ENCODE results near the gene ZC2HC1B. TPM values are rescaled to one million over a fixed set of nuclear protein-coding genes. Genes with fewer than 3 reads are reported as not detected.
"Not testable (repeated sequence)": the region's sequence is repeated elsewhere in the genome, so short reads cannot be mapped to it uniquely, and the experiment has no call there.

ZC2HC1B gene
- total and polyA plus RNA-seq, 3 experiments from 2014 or later = not detected

GRCh38 chr6:143871202-143871730 is 7.0 kb downstream of the ZC2HC1B start:
- H3K27me3 ChIP-seq (ENCODE audit: insufficient read depth, low read length, poor library complexity, severe bottlenecking); H3K27me3 Mint-ChIP-seq; CTCF ChIA-PET; H3K36me3 ChIP-seq (ENCODE audit: insufficient read depth, low read length); H3K9me3 Mint-ChIP-seq; DNase-seq; H3K4me1 ChIP-seq (ENCODE audit: insufficient read depth, low read length); H3K27ac ChIP-seq (ENCODE audit: low read depth, low read length); POLR2A ChIA-PET; H3K9me3 ChIP-seq (ENCODE audit: low read length); H3K4me3 Mint-ChIP-seq; H3K4me3 ChIP-seq (ENCODE audit: low read length): not testable (repeated sequence)
- Mint-ChIP-seq H3K4me1 (peaks cover 6 to 20% (median 16%) of the 10 kb centered on the region in 3 donors), H3K27ac (peak overlapping the region in 1 of 8 donors; percentile 85), H3K36me3 (peaks cover 1 to 16% (median 10%) of the 10 kb centered on the region in 3 donors)

GRCh38 chr6:143872201-143872600 is 7.9 kb downstream of the ZC2HC1B start:
- POLR2A ChIA-PET = no interaction called here
- Mint-ChIP-seq H3K4me3 (peak overlapping the region in 1 of 7 donors; percentile 16), H3K9me3 (peaks cover 0 to 4% (median 3%) of the 10 kb centered on the region in 5 donors), H3K4me1 (peaks cover 6 to 20% (median 16%) of the 10 kb centered on the region in 3 donors), H3K27ac (no peak overlapping the region), H3K36me3 (peaks cover 0 to 16% (median 10%) of the 10 kb centered on the region in 3 donors), H3K27me3 (no peaks in the 10 kb centered on the region)
- no peak for DNase-seq
- H3K9me3 ChIP-seq (ENCODE audit: low read length) = no peaks in the 10 kb centered on the region
- H3K27ac ChIP-seq (ENCODE audit: low read depth, low read length) = no peak overlapping the region
- H3K27me3 ChIP-seq (ENCODE audit: insufficient read depth, low read length, poor library complexity, severe bottlenecking) = no peaks in the 10 kb centered on the region
- CTCF ChIA-PET = no interaction called here
- H3K4me1 ChIP-seq (ENCODE audit: insufficient read depth, low read length) = no peaks in the 10 kb centered on the region
- H3K4me3 ChIP-seq (ENCODE audit: low read length) = no peak overlapping the region
- no peaks in the 10 kb centered on the region for H3K36me3 ChIP-seq (ENCODE audit: insufficient read depth, low read length)

GRCh38 chr6:143873600-143873999 is 9.3 kb downstream of the ZC2HC1B start:
- H3K4me1 Mint-ChIP-seq = peaks cover 6 to 20% (median 16%) of the 10 kb centered on the region in 3 donors
- H3K36me3 ChIP-seq (ENCODE audit: insufficient read depth, low read length); H3K4me3 Mint-ChIP-seq; H3K4me3 ChIP-seq (ENCODE audit: low read length); H3K27ac ChIP-seq (ENCODE audit: low read depth, low read length); H3K27me3 ChIP-seq (ENCODE audit: insufficient read depth, low read length, poor library complexity, severe bottlenecking); H3K4me1 ChIP-seq (ENCODE audit: insufficient read depth, low read length); H3K9me3 ChIP-seq (ENCODE audit: low read length); H3K9me3 Mint-ChIP-seq; DNase-seq; POLR2A ChIA-PET; H3K27me3 Mint-ChIP-seq; CTCF ChIA-PET: not testable (repeated sequence)
- peaks cover 0 to 18% (median 9%) of the 10 kb centered on the region in 3 donors for H3K36me3 Mint-ChIP-seq
- H3K27ac Mint-ChIP-seq = peak overlapping the region in 1 of 8 donors; percentile 47

GRCh38 chr6:143874503-143874902 is 10.2 kb downstream of the ZC2HC1B start:
- H3K4me1 ChIP-seq (ENCODE audit: insufficient read depth, low read length); H3K4me3 ChIP-seq (ENCODE audit: low read length); CTCF ChIA-PET; H3K27me3 Mint-ChIP-seq; H3K27ac Mint-ChIP-seq; POLR2A ChIA-PET; H3K36me3 ChIP-seq (ENCODE audit: insufficient read depth, low read length); H3K9me3 ChIP-seq (ENCODE audit: low read length); H3K9me3 Mint-ChIP-seq; H3K27ac ChIP-seq (ENCODE audit: low read depth, low read length); H3K4me3 Mint-ChIP-seq; H3K27me3 ChIP-seq (ENCODE audit: insufficient read depth, low read length, poor library complexity, severe bottlenecking); DNase-seq: not testable (repeated sequence)
- Mint-ChIP-seq H3K4me1 (peaks cover 6 to 20% (median 16%) of the 10 kb centered on the region in 3 donors), H3K36me3 (peaks cover 0 to 24% (median 8%) of the 10 kb centered on the region in 3 donors)

- Histone ChIP-seq H3K27ac (ENCODE audit: low read depth, low read length) (no peak overlapping the region), H3K9me3 (ENCODE audit: low read length) (no peaks in the 10 kb centered on the region), H3K36me3 (ENCODE audit: insufficient read depth, low read length) (no peaks in the 10 kb centered on the region), H3K4me3 (ENCODE audit: low read length) (no peak overlapping the region), H3K4me1 (ENCODE audit: insufficient read depth, low read length) (no peaks in the 10 kb centered on the region), H3K27me3 (ENCODE audit: insufficient read depth, low read length, poor library complexity, severe bottlenecking) (no peaks in the 10 kb centered on the region)
- H3K4me1 Mint-ChIP-seq = peaks cover 2 to 9% (median 6%) of the 10 kb centered on the region in 3 donors
- no peak for DNase-seq
- ChIA-PET CTCF (no interaction called here), POLR2A (no interaction called here)
- H3K9me3 Mint-ChIP-seq = peaks cover 0 to 8% (median 4%) of the 10 kb centered on the region in 5 donors
- no peak overlapping the region for H3K4me3 Mint-ChIP-seq
- no peak overlapping the region for H3K27ac Mint-ChIP-seq
- H3K27me3 Mint-ChIP-seq = no peaks in the 10 kb centered on the region
- H3K36me3 Mint-ChIP-seq = peaks cover 0 to 24% (median 8%) of the 10 kb centered on the region in 3 donors
Observed at GRCh38 chr6:143877584-143878271, 13.5 kb downstream of the ZC2HC1B start.

- no peaks in the 10 kb centered on the region for H3K4me1 ChIP-seq (ENCODE audit: insufficient read depth, low read length)
- Mint-ChIP-seq H3K4me3 (no peak overlapping the region), H3K27me3 (no peaks in the 10 kb centered on the region), H3K27ac (no peak overlapping the region), H3K9me3 (peaks cover 0 to 8% (median 4%) of the 10 kb centered on the region in 5 donors), H3K4me1 (peaks cover 0 to 3% (median 1%) of the 10 kb centered on the region in 3 donors), H3K36me3 (peaks cover 0 to 24% (median 8%) of the 10 kb centered on the region in 3 donors)
- H3K27me3 ChIP-seq (ENCODE audit: insufficient read depth, low read length, poor library complexity, severe bottlenecking) = no peaks in the 10 kb centered on the region
- H3K27ac ChIP-seq (ENCODE audit: low read depth, low read length) = no peak overlapping the region
- H3K9me3 ChIP-seq (ENCODE audit: low read length) = no peaks in the 10 kb centered on the region
- ChIA-PET POLR2A (no interaction called here), CTCF (no interaction called here)
- no peaks in the 10 kb centered on the region for H3K36me3 ChIP-seq (ENCODE audit: insufficient read depth, low read length)
- DNase-seq = no peak
- H3K4me3 ChIP-seq (ENCODE audit: low read length) = no peak overlapping the region
Observed at GRCh38 chr6:143878272-143878760, 14.0 kb downstream of the ZC2HC1B start.

GRCh38 chr6:143880412-143880811 is 16.1 kb downstream of the ZC2HC1B start:
- CTCF ChIA-PET = no interaction called here

GRCh38 chr6:143882401-143882930 is 18.2 kb downstream of the ZC2HC1B start:
- no peak overlapping the region for H3K27ac Mint-ChIP-seq
- H3K27ac ChIP-seq (ENCODE audit: low read depth, low read length) = no peak overlapping the region
- H3K9me3 Mint-ChIP-seq = peaks cover 0 to 6% (median 0%) of the 10 kb centered on the region in 5 donors
- POLR2A ChIA-PET = no interaction called here
- H3K4me1 ChIP-seq (ENCODE audit: insufficient read depth, low read length) = no peaks in the 10 kb centered on the region
- no peak overlapping the region for H3K4me3 Mint-ChIP-seq
- H3K4me1 Mint-ChIP-seq = no peaks in the 10 kb centered on the region
- CTCF ChIA-PET = no interaction called here
- H3K9me3 ChIP-seq (ENCODE audit: low read length) = no peaks in the 10 kb centered on the region
- no peaks in the 10 kb centered on the region for H3K27me3 ChIP-seq (ENCODE audit: insufficient read depth, low read length, poor library complexity, severe bottlenecking)
- peaks cover 0 to 1% of the 10 kb centered on the region in 2 donors for H3K27me3 Mint-ChIP-seq
- DNase-seq = no peak
- H3K4me3 ChIP-seq (ENCODE audit: low read length) = no peak overlapping the region
- H3K36me3 ChIP-seq (ENCODE audit: insufficient read depth, low read length) = no peaks in the 10 kb centered on the region
- peaks cover 0 to 12% (median 3%) of the 10 kb centered on the region in 3 donors for H3K36me3 Mint-ChIP-seq

More at GRCh38 chr6:143880412-143880811, 16.1 kb downstream of the ZC2HC1B start:
- Histone ChIP-seq H3K27me3 (ENCODE audit: insufficient read depth, low read length, poor library complexity, severe bottlenecking) (no peaks in the 10 kb centered on the region), H3K4me3 (ENCODE audit: low read length) (no peak overlapping the region), H3K9me3 (ENCODE audit: low read length) (no peaks in the 10 kb centered on the region), H3K36me3 (ENCODE audit: insufficient read depth, low read length) (no peaks in the 10 kb centered on the region), H3K4me1 (ENCODE audit: insufficient read depth, low read length) (no peaks in the 10 kb centered on the region), H3K27ac (ENCODE audit: low read depth, low read length) (no peak overlapping the region)
- Mint-ChIP-seq H3K4me3 (no peak overlapping the region), H3K4me1 (no peaks in the 10 kb centered on the region), H3K36me3 (peaks cover 0 to 18% (median 5%) of the 10 kb centered on the region in 3 donors), H3K27me3 (peaks cover 0 to 1% of the 10 kb centered on the region in 2 donors), H3K27ac (no peak overlapping the region), H3K9me3 (peaks cover 0 to 7% (median 3%) of the 10 kb centered on the region in 5 donors)
- DNase-seq = no peak
- POLR2A ChIA-PET = no interaction called here
